22Rv1 (cell line): Measurements from ENCODE around the gene EZH2.

Experiments
- H3K27ac ChIP-seq: fragments of 450-650 bp; 2 replicates; pipeline ENCODE4 v1.5.1; 2017
- CTCF ChIP-seq: fragments of 450-650 bp; IDR thresholded peaks from 2 replicates; pipeline ENCODE4 v1.5.1; 2017; ENCODE audit warnings: mild to moderate bottlenecking
- ZFX ChIP-seq: fragments of 450-650 bp; IDR thresholded peaks from 2 replicates; pipeline ENCODE4 v1.6.1; 2017; ENCODE audit warnings: antibody characterized with exemption, borderline replicate concordance

The EZH2 gene

GRCh38 chr7:148838905-148839304, 45.2 kb downstream of the EZH2 start:
- no peak overlapping the region for H3K27ac ChIP-seq
- TF ChIP-seq ZFX (no peak), CTCF (no peak)

- H3K27ac ChIP-seq, result no peak overlapping the region
- TF ChIP-seq CTCF, result no peak
- TF ChIP-seq ZFX, result no peak
These were observed 48.2 kb downstream of the EZH2 start for GRCh38 chr7:148835854-148836253.

- H3K27ac ChIP-seq, result no peak overlapping the region
- TF ChIP-seq CTCF (no peak), ZFX (no peak)
These were observed 49.5 kb downstream of the EZH2 start for GRCh38 chr7:148834605-148835004.

- no peak overlapping the region for H3K27ac ChIP-seq
- TF ChIP-seq CTCF, result no peak
- no peak for TF ChIP-seq ZFX
These were observed 52.3 kb downstream of the EZH2 start for GRCh38 chr7:148831782-148832181.

- no peak overlapping the region for H3K27ac ChIP-seq
- no peak for TF ChIP-seq ZFX
- no peak for TF ChIP-seq CTCF
These were observed 53.0 kb downstream of the EZH2 start for GRCh38 chr7:148830897-148831692.

- H3K27ac ChIP-seq, result no peak overlapping the region
- no peak for TF ChIP-seq CTCF
- no peak for TF ChIP-seq ZFX
These were observed 55.1 kb downstream of the EZH2 start for GRCh38 chr7:148828965-148829364.

GRCh38 chr7:148825338-148825737, 58.8 kb downstream of the EZH2 start:
- H3K27ac ChIP-seq, result no peak overlapping the region
- TF ChIP-seq ZFX (no peak), CTCF (no peak)
